Activated CD8-positive, alpha-beta T cell treated with anti-CD3 and anti-CD28 coated beads, Interleukin-2, amount 10 ng/mL, durations not matched to agents 7 days and 5 days (primary cell): ENCODE results near the gene ERC2. TPM values are rescaled to one million over a fixed set of nuclear protein-coding genes. Genes with fewer than 3 reads are reported as not detected.
"Not testable (repeated sequence)": the region's sequence is repeated elsewhere in the genome, so short reads cannot be mapped to it uniquely, and the experiment has no call there.

Experiments used
- ATAC-seq: fragments of 150-1000 bp; cut with Tn5 transposase; one replicate; pipeline ENCODE4 v1.10.0; 2021; ENCODE audit warnings: moderate library complexity
- CTCF ChIA-PET: fragments of 350-600 bp; sonication (Branson Sonifier 250); formaldehyde crosslinking; loops from one replicate; lab custom pipeline; 2021; ENCODE audit warnings: antibody characterized with exemption; lab: Charles Lee
- POLR2A ChIA-PET: fragments of 350-600 bp; sonication (Branson Sonifier 250); formaldehyde crosslinking; loops from one replicate; lab custom pipeline; 2021; ENCODE audit warnings: antibody characterized with exemption; lab: Charles Lee
- DNase-seq: peaks from one replicate; pipeline ENCODE4 v3.0.0-alpha.2; 2020
- H3K27ac Mint-ChIP-seq: one replicate; pipeline ENCODE4 v1.8.0; 2021; ENCODE audit warnings: mild to moderate bottlenecking, mixed read lengths
- H3K27me3 Mint-ChIP-seq: one replicate; pipeline ENCODE4 v1.8.0; 2021; ENCODE audit warnings: low read depth, mixed read lengths
- H3K36me3 Mint-ChIP-seq: one replicate; pipeline ENCODE4 v1.8.0; 2021; ENCODE audit warnings: low read depth, mixed read lengths
- H3K4me1 Mint-ChIP-seq: one replicate; pipeline ENCODE4 v1.8.0; 2021; ENCODE audit warnings: low read depth, mixed read lengths
- H3K4me3 Mint-ChIP-seq: one replicate; pipeline ENCODE4 v1.8.0; 2021; ENCODE audit warnings: mild to moderate bottlenecking, mixed read lengths
- H3K9me3 Mint-ChIP-seq: one replicate; pipeline ENCODE4 v1.8.0; 2022; ENCODE audit warnings: mixed read lengths; ENCODE audit not compliant: insufficient read depth
- total RNA-seq, 2 experiments: library from RNA; stranded (reverse); gene quantifications; one replicate each; pipeline ENCODE4 v1.2.3, GENCODE V29; 2021

ERC2 gene
- total RNA-seq, 2 experiments from 2014 or later = not detected

DNA sequence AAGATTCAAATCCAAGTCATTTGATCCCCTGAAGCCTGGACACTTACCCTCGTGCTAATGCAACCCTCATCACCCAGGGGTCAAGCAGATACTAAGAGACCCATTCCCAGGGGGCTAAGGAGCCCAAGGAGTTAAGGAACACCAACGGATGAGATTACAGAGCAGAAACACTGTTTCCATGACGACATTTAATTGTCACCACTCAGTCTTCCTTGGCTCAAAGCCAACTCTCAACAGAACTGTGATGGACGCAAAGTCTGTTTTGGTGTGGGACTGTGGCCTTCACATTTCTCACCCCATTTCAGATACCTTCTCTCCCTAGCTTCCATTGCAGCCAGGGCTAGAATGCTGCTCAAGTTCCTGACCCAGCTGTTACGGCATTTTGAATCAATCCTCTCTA is 597.7 kb downstream of the ERC2 start:
- Mint-ChIP-seq H3K27me3 (no peaks in the 10 kb centered on the region), H3K4me3 (no peak overlapping the region), H3K27ac (no peak overlapping the region), H3K9me3 (no peaks in the 10 kb centered on the region), H3K4me1 (no peaks in the 10 kb centered on the region), H3K36me3 (no peaks in the 10 kb centered on the region)
- CTCF ChIA-PET = no interaction called here
- POLR2A ChIA-PET = no interaction called here
- ATAC-seq = no peak
- no peak for DNase-seq

DNA sequence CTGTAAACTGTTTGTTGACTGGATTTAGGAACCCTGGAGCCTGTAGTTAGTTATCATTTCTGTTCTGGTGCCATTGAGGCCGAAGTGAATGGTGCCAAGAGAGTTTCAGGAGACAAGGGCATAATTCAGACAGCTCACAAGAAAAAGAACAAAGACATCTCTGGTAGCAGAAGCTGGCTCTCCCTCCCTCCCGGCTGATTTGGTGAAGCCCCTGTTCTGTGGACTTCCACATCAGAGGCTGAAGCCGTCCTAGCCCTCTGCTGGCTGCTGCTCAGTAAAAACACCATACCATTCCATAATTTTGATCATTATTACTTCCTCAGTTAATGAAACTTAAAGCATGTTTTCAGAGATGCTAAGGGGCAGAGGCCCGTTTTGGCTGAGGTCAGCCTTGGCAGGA is 599.9 kb downstream of the ERC2 start:
- H3K27me3 Mint-ChIP-seq = peaks cover 2% of the 10 kb centered on the region
- CTCF ChIA-PET = no interaction called here
- H3K4me3 Mint-ChIP-seq = no peak overlapping the region
- no peak overlapping the region for H3K27ac Mint-ChIP-seq
- no peak for ATAC-seq
- no peaks in the 10 kb centered on the region for H3K36me3 Mint-ChIP-seq
- no peaks in the 10 kb centered on the region for H3K9me3 Mint-ChIP-seq
- no peak for DNase-seq
- no peaks in the 10 kb centered on the region for H3K4me1 Mint-ChIP-seq
- POLR2A ChIA-PET = no interaction called here

DNA sequence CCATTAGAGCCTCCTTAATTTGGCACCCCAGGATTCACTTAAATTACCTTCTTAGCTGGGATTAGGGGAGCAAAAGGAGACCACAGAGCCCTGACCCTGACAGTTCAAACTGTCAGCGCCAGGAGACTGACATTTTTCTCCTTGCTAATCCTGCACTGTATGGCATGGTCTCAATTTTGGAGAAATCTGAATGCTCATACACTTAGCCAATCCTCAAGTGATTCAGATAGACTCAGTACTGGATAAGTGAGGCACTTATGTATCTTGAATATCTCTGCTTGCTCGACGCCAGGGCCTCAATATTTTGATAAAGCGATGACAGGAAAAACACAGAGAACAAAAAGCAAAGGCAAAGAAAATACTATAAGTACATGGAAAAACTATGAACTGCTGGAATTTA is 605.2 kb downstream of the ERC2 start:
- no peak overlapping the region for H3K27ac Mint-ChIP-seq
- POLR2A ChIA-PET = no interaction called here
- CTCF ChIA-PET = no interaction called here
- no peak overlapping the region for H3K4me3 Mint-ChIP-seq
- peaks cover 2% of the 10 kb centered on the region for H3K27me3 Mint-ChIP-seq
- ATAC-seq = no peak
- no peaks in the 10 kb centered on the region for H3K9me3 Mint-ChIP-seq
- no peak for DNase-seq
- H3K36me3 Mint-ChIP-seq = no peaks in the 10 kb centered on the region
- no peaks in the 10 kb centered on the region for H3K4me1 Mint-ChIP-seq

DNA sequence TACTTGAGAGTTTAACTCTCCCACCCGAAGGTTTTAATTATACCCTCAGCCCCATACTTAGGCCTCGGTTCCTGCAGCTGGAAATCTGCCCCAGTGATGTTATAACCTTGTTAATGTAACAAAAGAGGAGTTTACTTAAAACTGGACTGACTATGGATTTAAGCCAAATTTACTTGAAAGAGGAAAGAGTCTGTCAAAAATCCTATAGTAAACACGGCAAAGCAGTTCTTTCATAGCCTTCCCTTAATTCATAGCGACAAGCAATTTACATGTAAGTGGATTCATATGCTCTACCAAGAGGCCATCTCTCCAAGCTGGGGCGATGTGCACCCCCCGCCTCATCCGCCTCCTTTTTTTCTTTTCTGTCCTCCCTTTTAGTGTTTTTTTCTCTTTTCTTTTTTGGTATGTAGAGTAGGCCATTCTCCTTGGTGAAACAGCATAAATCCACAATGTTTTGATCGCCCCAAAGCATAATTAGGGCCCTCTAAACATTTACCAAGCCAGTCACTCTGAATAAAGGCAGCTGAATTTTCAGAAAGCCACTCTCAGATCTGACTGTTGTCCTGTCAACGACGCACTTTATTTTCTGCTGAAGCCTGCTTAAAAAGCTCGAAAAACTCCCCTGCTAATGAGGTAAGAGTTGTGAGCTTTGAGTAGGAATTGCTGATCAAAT is 608.1 kb downstream of the ERC2 start:
- Mint-ChIP-seq H3K9me3 (no peaks in the 10 kb centered on the region), H3K36me3 (no peaks in the 10 kb centered on the region), H3K27ac (no peak overlapping the region), H3K27me3 (no peaks in the 10 kb centered on the region), H3K4me1 (no peaks in the 10 kb centered on the region), H3K4me3 (no peak overlapping the region)
- ATAC-seq (no peak), DNase-seq (no peak)
- ChIA-PET POLR2A (no interaction called here), CTCF (no interaction called here)

DNA sequence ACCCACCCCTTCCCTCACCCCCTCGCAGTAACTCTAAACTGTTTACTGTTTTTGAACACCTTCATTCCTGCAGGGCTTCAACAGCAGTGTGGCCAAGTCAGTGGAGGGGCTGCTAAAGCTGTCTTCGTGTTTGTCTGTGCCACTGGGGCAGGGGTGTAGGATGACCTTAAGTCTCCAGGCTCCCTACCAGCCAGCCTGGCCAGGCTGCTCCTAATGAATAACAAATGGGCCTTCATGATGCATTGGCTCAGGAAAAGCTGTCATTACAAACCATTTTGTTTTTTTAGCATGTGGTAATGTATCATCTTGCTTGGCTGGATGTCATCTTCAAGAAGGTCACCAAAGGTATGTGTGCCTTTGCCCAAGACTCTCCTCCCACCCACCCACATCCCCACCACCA is 609.0 kb downstream of the ERC2 start:
- DNase-seq (no peak), ATAC-seq (no peak)
- CTCF ChIA-PET = no interaction called here
- Mint-ChIP-seq H3K4me3 (no peak overlapping the region), H3K27me3 (no peaks in the 10 kb centered on the region), H3K27ac (no peak overlapping the region), H3K36me3 (no peaks in the 10 kb centered on the region), H3K9me3 (no peaks in the 10 kb centered on the region), H3K4me1 (no peaks in the 10 kb centered on the region)
- POLR2A ChIA-PET = no interaction called here

DNA sequence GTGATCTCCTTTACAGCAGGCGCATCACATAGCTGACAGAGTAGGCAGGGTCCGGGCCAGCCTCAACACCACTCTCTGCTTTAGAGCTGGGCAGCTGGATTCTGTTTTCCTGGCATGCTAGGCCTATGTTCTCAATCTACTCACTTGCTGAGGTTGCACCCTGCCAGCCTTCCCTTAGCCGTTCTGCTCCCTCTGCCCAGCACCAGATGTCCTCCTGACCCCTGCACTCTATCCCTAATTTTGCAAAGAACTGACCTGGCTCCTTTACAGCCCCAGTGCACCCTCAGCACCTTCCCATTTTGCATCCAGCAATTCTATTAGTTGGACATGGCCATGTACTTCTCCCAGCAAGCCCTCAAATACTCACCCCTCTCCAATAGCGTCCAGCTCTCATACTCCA is 609.5 kb downstream of the ERC2 start:
- Mint-ChIP-seq H3K27ac (no peak overlapping the region), H3K4me3 (no peak overlapping the region), H3K27me3 (no peaks in the 10 kb centered on the region), H3K4me1 (no peaks in the 10 kb centered on the region), H3K36me3 (no peaks in the 10 kb centered on the region), H3K9me3 (no peaks in the 10 kb centered on the region)
- DNase-seq (no peak), ATAC-seq (no peak)
- ChIA-PET CTCF (no interaction called here), POLR2A (no interaction called here)

DNA sequence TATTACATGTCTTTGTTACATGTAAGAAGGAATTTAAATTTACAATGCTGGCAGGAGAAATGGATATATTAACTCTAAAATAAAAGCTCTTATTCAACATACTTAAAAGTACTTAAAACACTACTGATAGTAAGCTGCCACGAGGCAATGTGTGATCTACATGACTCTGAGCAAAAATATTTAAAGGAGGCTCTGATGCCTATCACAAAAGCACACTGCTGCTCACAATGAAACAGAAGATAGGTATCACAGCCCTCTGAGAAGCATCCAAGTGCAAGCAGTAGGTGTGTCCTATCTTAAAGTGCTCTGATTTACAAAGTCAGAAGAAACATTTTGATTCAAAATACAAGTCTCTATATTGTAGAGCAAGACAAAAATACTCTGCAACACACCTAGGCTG is 610.0 kb downstream of the ERC2 start:
- H3K27me3 Mint-ChIP-seq = no peaks in the 10 kb centered on the region
- ATAC-seq (no peak), DNase-seq (no peak)
- no peak overlapping the region for H3K27ac Mint-ChIP-seq
- no peak overlapping the region for H3K4me3 Mint-ChIP-seq
- no peaks in the 10 kb centered on the region for H3K4me1 Mint-ChIP-seq
- ChIA-PET CTCF (no interaction called here), POLR2A (no interaction called here)
- no peaks in the 10 kb centered on the region for H3K9me3 Mint-ChIP-seq
- no peaks in the 10 kb centered on the region for H3K36me3 Mint-ChIP-seq

DNA sequence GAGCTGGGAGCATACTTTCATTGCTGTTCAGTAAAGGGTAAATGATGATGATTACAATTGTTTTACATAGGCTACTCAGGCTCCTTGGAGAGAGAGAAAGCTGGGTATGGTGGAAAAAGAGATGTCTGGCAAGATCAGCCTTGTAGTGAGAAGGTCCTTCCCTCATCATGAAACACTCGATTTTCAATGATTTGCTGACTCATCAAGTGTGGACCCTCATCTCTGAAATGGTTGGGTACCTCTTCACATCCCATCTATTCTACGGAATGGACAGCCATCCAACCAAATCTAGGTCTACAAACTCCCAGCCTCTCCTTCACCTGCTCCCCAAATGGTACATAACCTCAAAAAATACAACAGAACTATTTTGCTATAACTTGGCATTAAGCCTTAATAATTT is 610.6 kb downstream of the ERC2 start:
- no peaks in the 10 kb centered on the region for H3K9me3 Mint-ChIP-seq

DNA sequence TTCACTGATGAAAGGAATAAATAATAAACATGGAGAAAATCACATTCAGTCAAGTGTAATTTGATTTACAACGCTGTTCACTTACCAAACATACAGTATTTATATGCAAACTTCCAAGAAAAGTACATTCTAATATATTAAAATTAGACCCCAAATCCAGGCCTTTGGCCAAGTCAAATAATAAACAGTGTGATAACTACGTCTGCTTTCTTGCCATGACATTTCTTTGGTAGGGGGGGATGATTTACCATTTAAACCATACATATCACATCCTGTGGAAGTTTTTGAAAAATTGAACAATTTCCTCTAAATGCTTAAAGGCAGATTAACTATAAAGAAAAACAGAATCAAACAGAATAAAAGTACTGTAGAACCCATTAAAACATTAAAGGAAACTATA is 613.0 kb downstream of the ERC2 start:
- Mint-ChIP-seq H3K4me1 (no peaks in the 10 kb centered on the region), H3K36me3 (no peaks in the 10 kb centered on the region), H3K9me3 (no peaks in the 10 kb centered on the region), H3K27me3 (no peaks in the 10 kb centered on the region), H3K27ac (no peak overlapping the region), H3K4me3 (no peak overlapping the region)
- CTCF ChIA-PET = no interaction called here
- POLR2A ChIA-PET = no interaction called here
- ATAC-seq (no peak), DNase-seq (no peak)

More for the DNA sequence above, 610.6 kb downstream of the ERC2 start:
- H3K4me3 Mint-ChIP-seq = no peak overlapping the region
- ATAC-seq (no peak), DNase-seq (no peak)
- ChIA-PET CTCF (no interaction called here), POLR2A (no interaction called here)
- no peaks in the 10 kb centered on the region for H3K27me3 Mint-ChIP-seq
- H3K4me1 Mint-ChIP-seq = no peaks in the 10 kb centered on the region
- no peaks in the 10 kb centered on the region for H3K36me3 Mint-ChIP-seq
- H3K27ac Mint-ChIP-seq = no peak overlapping the region

DNA sequence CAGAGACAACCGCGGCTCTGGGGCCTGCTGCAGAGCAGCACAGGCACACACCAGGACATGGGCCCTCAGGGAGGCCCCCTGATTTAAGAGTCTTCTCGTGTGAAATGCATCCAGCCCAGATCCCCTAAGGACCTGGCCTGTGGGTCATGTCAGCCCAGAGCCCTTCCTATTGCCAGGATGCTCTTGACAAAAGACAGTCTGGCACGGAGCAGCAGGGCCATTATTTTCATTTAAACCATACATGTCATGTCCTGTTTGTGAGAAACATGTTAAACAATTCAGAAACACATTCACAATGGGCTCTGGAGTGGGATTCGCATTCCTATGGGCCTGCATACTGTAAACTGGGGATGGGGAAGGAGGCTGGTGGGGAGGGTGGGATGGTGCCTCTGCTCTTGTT is 613.8 kb downstream of the ERC2 start:
- H3K27me3 Mint-ChIP-seq = no peaks in the 10 kb centered on the region
- no peaks in the 10 kb centered on the region for H3K9me3 Mint-ChIP-seq
- POLR2A ChIA-PET = no interaction called here
- H3K36me3 Mint-ChIP-seq = no peaks in the 10 kb centered on the region
- no peak overlapping the region for H3K27ac Mint-ChIP-seq
- CTCF ChIA-PET = no interaction called here
- ATAC-seq (no peak), DNase-seq (no peak)
- H3K4me3 Mint-ChIP-seq = no peak overlapping the region
- no peaks in the 10 kb centered on the region for H3K4me1 Mint-ChIP-seq

DNA sequence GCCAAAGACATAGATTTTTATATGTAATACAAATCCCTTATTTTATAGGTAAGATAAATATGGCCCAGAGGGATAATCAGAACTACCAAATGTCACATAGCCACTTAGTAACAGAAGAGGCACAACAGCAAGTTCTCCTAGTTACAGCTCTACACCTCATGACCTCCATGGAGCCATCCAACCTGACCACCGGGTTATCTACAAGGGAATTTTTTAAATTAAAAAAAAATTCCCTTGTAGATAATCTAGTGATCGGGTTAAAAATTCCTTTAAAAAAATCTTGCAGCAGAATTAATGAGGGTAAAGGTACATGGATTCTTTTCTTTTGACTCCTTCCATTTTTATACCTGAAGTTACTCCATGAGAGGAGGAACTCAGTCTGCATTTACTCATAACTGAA is 615.9 kb downstream of the ERC2 start:
- H3K36me3 Mint-ChIP-seq = no peaks in the 10 kb centered on the region

DNA sequence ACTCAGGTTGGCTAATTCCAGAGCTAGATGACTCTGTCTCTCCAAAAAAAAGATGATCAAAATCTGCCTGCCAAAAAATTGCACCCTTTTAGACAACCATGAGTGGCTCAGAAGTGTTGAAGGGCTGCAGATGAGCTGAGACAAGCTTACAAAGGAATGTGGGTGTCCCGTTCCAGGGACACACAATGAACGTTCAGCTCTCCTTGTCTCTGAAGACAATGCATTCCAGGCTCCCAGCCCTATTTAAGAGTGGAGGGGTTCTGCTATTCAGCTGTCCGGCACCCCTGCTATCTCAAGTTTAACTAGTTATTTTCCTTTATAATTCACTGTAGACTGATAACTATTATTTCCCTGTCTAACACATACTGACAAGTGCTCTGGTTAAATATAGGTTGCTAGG is 626.1 kb downstream of the ERC2 start:
- no peaks in the 10 kb centered on the region for H3K36me3 Mint-ChIP-seq
- POLR2A ChIA-PET = no interaction called here
- CTCF ChIA-PET = no interaction called here

More for the DNA sequence above, 615.9 kb downstream of the ERC2 start:
- Mint-ChIP-seq H3K4me3 (no peak overlapping the region), H3K27me3 (no peaks in the 10 kb centered on the region), H3K27ac (no peak overlapping the region), H3K4me1 (no peaks in the 10 kb centered on the region), H3K9me3 (no peaks in the 10 kb centered on the region)
- POLR2A ChIA-PET = no interaction called here
- DNase-seq (no peak), ATAC-seq (no peak)
- CTCF ChIA-PET = no interaction called here

DNA sequence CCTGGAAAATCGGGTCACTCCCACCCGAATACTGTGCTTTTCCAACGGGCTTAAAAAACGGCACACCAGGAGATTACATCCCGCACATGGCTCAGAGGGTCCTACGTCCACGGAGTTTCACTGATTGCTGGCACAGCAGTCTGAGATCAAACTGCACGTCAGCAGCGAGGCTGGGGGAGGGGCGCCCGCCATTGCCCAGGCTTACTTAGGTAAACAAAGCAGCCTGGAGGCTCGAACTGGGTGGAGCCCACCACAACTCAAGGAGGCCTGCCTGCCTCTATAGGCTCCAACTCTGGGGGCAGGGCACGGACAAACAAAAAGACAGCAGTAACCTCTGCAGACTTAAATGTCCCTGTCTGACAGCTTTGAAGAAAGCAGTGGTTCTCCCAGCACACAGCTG is 636.4 kb downstream of the ERC2 start:
- H3K9me3 Mint-ChIP-seq, DNase-seq, H3K4me3 Mint-ChIP-seq, H3K4me1 Mint-ChIP-seq, POLR2A ChIA-PET, CTCF ChIA-PET, H3K27me3 Mint-ChIP-seq, H3K36me3 Mint-ChIP-seq, ATAC-seq, H3K27ac Mint-ChIP-seq: not testable (repeated sequence)

More for the DNA sequence above, 626.1 kb downstream of the ERC2 start:
- ATAC-seq = no peak
- no peak for DNase-seq
- no peak overlapping the region for H3K4me3 Mint-ChIP-seq
- no peaks in the 10 kb centered on the region for H3K9me3 Mint-ChIP-seq
- no peaks in the 10 kb centered on the region for H3K4me1 Mint-ChIP-seq
- H3K27me3 Mint-ChIP-seq = no peaks in the 10 kb centered on the region
- H3K27ac Mint-ChIP-seq = no peak overlapping the region
